GM18951 (cell line): ENCODE results near the gene SLIT3.

Experiments used
- POLR2A ChIP-seq: IDR thresholded peaks from 4 replicates; pipeline ENCODE4 v1.6.1; 2011; ENCODE audit warnings: mild to moderate bottlenecking; ENCODE audit not compliant: insufficient read length, insufficient read depth; ENCODE audit errors: extremely low read depth
- in situ Hi-C: fragments of 300-500 bp; cut with MboI; formaldehyde crosslinking; loops from one replicate; pipeline ENCODE4 v1.12.0; 2022; ENCODE audit warnings: low sequenced_read_pairs, mixed read lengths, inconsistent platforms; ENCODE audit not compliant: unreplicated experiment

Gene SLIT3

DNA sequence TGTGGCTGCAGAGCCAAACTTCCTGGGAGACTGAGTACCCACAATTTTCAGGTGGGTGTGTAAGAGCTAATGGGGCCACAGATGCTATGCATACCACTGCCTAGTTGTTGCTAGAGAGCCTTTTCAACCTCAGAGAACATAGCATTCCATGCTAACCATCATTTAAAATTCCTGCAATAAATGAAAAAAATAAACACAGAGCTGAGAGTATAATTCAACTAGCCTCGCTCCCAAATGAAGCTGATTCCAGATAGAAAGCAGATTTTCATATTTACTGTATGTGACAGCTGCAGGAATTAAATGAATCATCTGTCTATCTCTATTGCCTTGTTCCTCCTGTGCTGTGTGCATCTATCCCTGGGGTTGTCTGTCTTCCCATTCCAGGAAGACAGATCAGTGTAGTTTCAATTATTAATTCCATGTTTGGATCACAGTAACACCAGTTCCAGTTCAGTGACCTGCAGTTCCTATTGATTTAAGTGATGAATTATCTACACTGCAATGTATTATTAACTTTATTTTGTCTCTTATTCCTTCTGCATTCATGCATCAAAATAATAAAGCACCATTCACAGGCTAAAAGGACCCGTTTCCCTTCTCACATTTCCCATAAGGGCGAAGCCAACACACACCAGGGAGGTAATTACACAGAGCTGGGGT, 324.5 kb downstream of the SLIT3 start:
- in situ Hi-C loops = loop anchor here (25.0 kb wide), 1 partner anchor 714 kb away; no protein-coding TSS in a partner anchor

DNA sequence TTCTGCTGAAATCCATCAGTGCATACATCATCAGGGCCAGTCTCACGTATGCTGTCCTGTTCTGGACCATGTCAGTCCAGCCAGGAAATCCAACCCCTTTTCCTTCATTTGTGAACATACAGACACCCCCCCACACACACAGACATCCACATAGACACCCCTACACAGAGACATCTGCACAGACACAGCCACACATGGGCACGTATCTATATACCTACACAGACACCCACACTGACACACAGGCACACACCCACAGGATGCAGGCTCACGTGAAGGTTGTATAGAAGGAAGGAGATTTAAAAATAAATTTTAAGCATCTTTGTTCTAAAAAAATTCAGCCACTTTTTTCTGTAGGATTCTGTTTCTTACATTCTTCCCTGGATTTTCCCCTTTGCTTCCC, 325.6 kb downstream of the SLIT3 start:
- in situ Hi-C loops = loop anchor here (25.0 kb wide), 1 partner anchor 713 kb away; no protein-coding TSS in a partner anchor
- no peak for TF ChIP-seq POLR2A

More for the DNA sequence above, 324.5 kb downstream of the SLIT3 start:
- no peak for TF ChIP-seq POLR2A

DNA sequence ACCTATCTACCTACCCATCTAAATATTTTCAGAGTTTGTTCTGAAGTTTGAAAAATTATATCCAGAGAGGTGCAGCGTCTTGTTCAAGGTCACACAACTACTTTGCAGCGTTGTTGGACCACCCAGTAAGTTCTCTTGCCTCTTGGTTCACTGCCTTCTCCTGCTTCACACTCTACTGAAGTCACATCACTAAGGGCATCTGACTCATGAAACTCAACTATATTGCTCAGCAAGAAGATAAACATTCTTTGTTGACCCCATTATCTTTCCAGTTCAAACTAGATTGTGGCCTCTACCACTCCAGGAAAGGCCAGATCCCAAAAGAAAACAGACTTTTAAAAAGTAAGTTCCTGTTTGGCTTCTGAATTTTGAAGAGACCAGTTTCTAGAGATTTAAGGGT, 326.9 kb downstream of the SLIT3 start:
- in situ Hi-C loops = no loop called here
- no peak for TF ChIP-seq POLR2A

DNA sequence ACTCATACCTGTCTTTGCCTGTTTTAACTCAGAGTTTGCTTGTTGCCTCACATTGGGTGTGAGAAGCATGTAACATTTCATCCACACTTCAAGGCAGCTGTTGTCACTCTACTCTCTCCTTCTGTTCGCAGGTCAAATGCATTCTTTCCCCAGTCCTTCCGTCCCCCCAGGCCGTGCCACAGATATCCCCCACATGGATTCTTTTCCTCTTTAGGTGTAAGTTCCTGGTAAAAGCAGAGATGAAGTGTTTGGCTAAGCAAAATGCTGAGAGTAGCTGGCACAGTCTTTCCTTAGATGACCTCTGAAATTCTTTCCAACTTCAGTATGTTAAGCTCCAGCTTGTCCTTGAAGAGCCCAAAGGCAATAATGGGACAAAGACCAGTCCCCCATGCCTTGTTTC, 328.2 kb downstream of the SLIT3 start:
- in situ Hi-C loops = no loop called here
- TF ChIP-seq POLR2A = no peak

DNA sequence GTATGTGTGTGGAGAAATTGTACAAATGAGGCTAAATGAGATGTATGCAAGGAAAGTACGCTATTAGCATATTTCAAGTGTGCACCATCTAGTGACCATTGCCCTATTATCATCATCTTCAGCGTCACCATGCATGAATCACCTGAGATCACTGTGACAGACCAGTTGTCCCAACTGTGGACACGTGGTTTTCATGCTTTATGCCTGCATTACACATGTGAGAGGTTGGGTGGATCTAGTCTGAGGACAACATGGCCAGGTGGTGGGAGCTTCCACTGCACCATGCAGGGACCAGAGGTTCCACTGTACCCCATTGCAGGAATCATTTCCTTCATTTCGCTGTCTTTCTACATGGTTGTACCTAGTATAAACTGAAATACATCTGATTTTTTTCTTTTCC, 329.8 kb downstream of the SLIT3 start:
- TF ChIP-seq POLR2A = no peak
- in situ Hi-C loops = no loop called here

DNA sequence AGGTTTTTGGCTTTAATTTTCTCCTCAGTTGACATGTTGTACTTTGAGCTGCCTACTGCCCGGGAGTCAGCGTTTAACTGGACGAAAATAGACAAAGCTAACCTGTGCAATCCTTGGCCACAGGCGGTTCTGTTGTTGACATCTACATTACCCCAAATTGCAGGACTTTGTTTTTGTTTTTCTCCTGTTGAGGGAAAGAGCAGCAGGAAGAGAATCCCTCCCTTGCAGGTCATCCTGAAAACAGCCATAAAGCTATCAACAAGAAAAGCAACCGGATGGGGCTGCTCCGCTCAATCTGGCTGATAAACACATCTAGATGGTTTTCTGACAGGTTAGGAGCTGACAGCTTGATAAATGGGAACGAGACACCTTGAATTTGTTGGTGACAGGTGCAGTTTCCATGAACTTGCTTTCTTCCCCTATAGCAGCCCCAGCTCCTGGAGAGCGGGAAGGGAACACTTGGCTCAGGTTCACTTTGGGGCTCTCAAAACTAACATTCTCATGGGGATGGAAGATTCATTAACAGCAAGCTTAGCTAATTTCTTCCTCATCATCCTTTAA, 331.5 kb downstream of the SLIT3 start:
- TF ChIP-seq POLR2A = no peak
- in situ Hi-C loops = no loop called here

DNA sequence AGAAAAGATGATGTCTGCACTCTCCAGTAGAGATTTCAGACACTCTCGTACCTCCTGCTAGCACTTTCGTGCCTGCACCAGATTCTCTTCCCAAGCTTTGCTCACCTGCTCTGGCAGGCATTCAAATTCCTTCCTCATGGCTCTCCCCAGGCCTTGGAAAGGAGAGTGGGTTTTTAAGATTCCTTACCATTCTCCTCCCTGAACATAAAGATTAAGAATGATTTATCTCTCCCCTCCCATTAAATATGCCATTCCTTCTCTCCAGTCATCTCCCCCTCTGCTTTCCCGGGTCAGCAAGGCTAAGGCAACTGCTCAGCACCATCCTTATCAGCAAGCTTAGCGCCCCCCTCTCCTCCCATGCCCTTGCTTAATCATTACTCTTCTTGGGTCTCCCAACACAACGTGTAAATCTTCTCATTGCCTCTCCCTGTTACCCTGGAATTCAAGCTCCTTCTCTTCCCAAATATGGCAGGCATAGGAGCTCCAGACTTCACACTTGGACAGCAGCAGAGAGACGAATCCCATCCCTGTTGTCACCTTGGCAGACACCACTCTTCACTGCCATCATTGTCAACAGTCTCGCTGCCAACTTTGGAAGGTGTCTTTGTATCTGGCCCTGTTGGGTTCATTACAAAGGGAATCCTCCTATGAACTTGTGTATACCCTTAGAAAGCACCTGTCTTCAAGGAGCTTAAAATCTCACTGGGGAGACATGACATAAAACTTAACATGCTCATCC, 332.9 kb downstream of the SLIT3 start:
- in situ Hi-C loops = no loop called here
- no peak for TF ChIP-seq POLR2A

DNA sequence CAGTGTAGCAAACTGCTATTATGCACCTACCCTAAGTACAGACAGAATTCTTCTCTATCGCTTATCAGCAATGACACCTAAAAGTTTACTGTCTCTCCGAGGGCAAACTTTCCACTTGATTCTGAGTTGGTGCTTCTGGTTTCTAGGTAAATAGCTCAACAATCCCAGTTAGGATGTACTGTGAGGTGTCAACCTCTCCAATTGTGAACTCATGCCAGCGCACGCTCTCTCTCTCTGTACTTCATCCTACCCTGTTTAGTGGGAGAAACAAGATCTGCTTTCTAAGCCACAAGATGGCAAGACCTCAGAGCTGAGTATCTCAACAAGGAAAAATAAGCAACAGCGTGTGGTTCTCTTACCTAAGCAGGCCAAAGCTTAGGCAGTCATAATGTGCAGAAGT, 335.3 kb downstream of the SLIT3 start:
- in situ Hi-C loops = no loop called here
- no peak for TF ChIP-seq POLR2A

DNA sequence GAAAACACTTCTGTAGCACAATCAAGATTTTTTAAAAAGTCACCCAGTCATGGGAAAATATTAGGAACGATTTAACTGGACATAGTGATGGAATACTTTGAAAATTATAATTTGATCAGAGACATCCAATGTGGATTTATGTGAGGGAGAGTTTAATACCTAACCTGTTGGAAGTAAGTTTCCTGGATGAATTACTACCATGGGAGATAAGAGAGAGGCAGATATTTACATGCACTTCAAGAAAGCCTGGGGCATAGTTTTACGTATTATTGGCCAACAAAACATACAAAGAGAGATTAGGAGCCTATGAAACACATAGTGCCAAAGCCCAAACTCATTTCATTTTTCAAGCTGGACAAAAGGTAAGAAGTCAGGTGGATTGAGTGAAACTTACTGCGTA, 336.8 kb downstream of the SLIT3 start:
- TF ChIP-seq POLR2A = no peak
- in situ Hi-C loops = no loop called here

DNA sequence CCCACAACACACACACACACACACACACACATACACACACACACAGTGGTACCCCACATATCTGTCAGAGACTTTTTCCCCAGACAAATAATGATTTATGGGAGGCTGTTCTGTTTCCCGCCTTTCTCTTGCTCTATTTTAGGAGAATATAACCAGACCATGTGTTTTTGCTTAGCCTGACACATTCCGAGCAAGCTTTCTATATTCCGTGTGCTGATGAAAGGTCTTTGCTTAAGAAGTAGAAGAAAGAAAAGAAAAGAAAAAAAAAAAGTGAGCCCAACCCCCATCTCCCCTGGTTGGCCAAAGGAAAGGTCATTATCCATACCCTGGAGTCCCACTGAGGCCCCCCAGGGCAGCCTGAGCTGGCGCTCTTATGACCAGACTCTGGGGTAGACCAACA, 338.6 kb downstream of the SLIT3 start:
- in situ Hi-C loops = no loop called here

DNA sequence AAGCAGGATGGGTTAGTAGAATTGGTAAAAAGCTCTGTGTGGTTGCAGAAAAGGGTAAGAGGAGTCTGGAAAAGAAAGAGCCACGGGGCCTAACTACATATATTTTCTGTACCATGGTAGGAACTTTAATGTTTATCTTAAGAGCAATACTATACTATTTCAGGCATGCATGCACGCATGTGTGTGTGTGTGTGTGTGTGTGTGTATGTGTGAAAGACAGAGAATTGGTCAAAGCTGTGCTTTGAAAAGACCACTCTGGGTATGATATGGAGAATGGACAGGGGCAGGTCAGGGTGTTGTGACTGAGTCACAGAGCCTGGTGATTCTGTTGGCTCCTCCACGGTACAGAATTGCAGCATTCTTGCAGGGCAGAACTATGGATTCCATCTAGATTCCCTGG, 339.3 kb downstream of the SLIT3 start:
- in situ Hi-C loops = no loop called here
- no peak for TF ChIP-seq POLR2A

More for the DNA sequence above, 338.6 kb downstream of the SLIT3 start:
- TF ChIP-seq POLR2A = no peak

DNA sequence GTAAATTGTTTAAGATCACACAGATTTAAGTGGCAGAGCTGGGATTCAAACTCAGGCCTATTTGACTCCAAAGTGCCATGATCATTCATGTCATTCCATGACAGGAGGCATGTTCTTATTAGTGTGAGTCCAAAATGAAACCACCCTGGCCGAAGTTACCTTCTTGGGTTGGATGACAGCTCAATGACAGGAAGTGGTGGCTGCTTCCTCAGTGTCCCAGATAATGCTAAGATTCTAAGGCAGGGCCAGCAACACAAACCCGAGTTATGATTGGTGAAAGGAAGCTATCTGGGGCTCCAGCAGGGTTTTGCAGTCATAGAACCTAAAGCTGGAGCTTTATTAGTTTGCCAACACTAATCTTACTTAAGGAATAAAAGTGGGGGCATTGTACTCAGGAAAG, 340.4 kb downstream of the SLIT3 start:
- in situ Hi-C loops = no loop called here
- TF ChIP-seq POLR2A = no peak

DNA sequence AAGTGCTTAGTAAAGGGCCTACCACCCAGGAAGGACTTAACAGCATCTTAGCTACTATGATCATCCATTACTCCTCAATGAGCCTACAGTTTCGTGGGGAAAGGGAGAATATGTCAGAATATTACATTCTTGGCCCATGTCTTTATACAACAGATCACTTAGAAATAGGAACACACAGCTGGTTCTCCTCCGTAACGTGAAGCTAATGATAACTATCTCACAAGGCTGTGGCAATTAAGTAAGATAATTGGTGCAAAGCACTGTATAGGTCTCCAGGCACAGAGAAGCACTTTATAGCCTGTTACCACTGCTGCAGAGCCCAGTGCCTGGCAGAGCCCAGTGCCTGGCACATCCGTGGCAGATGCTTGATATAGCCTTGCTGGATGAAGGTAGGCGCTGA, 347.6 kb downstream of the SLIT3 start:
- TF ChIP-seq POLR2A = no peak
- in situ Hi-C loops = no loop called here

DNA sequence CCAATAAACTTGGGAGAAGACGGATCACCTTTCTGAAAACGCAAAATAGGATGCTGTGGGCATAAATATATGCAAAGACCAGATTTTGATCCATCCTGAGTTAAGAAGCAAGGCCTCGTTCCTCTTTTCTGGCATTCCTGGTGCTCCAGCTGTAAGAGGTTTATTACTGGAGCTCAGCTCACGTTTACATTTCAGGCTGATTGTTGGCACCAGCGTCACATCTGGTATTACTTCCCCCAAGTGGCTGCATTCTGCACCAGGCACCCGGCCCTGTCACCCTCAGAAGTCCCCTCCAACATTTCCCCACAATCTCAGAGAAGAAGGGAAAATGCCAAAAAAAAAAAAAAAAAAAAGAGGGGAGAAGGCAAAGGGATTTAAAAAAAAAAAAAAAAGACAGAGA, 348.7 kb downstream of the SLIT3 start:
- TF ChIP-seq POLR2A = no peak
- in situ Hi-C loops = no loop called here
